Smooth muscle cell (in vitro differentiated cells): ENCODE measurements around the gene GRAMD1A. TPM values are rescaled to one million over a fixed set of nuclear protein-coding genes. Genes with fewer than 3 reads are reported as not detected.
A peak's percentile ranks its signal among the peaks of the same experiment; 100 is the strongest.

Source experiments
- DNase-seq: peaks from one replicate; lab custom pipeline; 2025; ENCODE audit not compliant: unreplicated experiment; lab: John Stamatoyannopoulos, UW
- H2AFZ ChIP-seq: fragments of 200-600 bp; sonication (generic); 2 replicates; pipeline ENCODE4 v1.6.0; 2016; ENCODE audit warnings: antibody characterized with exemption, low read depth, mild to moderate bottlenecking
- H3F3A ChIP-seq: fragments of 200-600 bp; sonication (generic); 2 replicates; pipeline ENCODE4 v1.6.0; 2017; ENCODE audit warnings: antibody characterized with exemption, low read depth
- H3K27ac ChIP-seq: fragments of 200-600 bp; sonication (generic); 2 replicates; pipeline ENCODE4 v1.5.1; 2016; ENCODE audit warnings: low read depth, mild to moderate bottlenecking
- H3K27me3 ChIP-seq: fragments of 200-600 bp; sonication (generic); 2 replicates; pipeline ENCODE4 v1.6.1; 2016; ENCODE audit warnings: low read depth, mild to moderate bottlenecking
- H3K36me3 ChIP-seq: fragments of 200-600 bp; sonication (generic); 2 replicates; pipeline ENCODE4 v1.5.1; 2016; ENCODE audit warnings: low read depth
- H3K4me1 ChIP-seq: fragments of 200-600 bp; sonication (generic); 2 replicates; pipeline ENCODE4 v1.5.1; 2016; ENCODE audit warnings: low read depth
- H3K4me2 ChIP-seq: fragments of 200-600 bp; sonication (generic); 2 replicates; pipeline ENCODE4 v1.6.0; 2016; ENCODE audit warnings: mild to moderate bottlenecking
- H3K4me3 ChIP-seq: fragments of 200-600 bp; sonication (generic); 2 replicates; pipeline ENCODE4 v1.5.1; 2016; ENCODE audit warnings: mild to moderate bottlenecking
- H3K79me2 ChIP-seq: fragments of 200-600 bp; sonication (generic); 2 replicates; pipeline ENCODE4 v1.6.0; 2016; ENCODE audit warnings: low read depth, mild to moderate bottlenecking
- H3K9ac ChIP-seq: fragments of 200-600 bp; sonication (generic); 2 replicates; pipeline ENCODE4 v1.6.0; 2016; ENCODE audit warnings: low read depth
- H3K9me3 ChIP-seq: fragments of 200-600 bp; sonication (generic); replicated peaks from 2 replicates; pipeline ENCODE4 v1.5.1; 2016; ENCODE audit warnings: low read depth
- H4K20me1 ChIP-seq: fragments of 200-600 bp; sonication (generic); 2 replicates; pipeline ENCODE4 v1.6.0; 2016; ENCODE audit warnings: low read depth
- CTCF ChIP-seq: fragments of 200-600 bp; sonication (generic); IDR thresholded peaks from 2 replicates; pipeline ENCODE4 v1.5.1; 2017; ENCODE audit warnings: borderline replicate concordance, mild to moderate bottlenecking, antibody characterized with exemption; ENCODE audit not compliant: insufficient read depth, poor library complexity, severe bottlenecking
- WGBS: methylation state at CpG from one replicate; pipeline ENCODE4 v1.1.7; 2016; ENCODE audit warnings: low lambda C conversion rate; 5-methylcytosine and 5-hydroxymethylcytosine counted together
- polyA plus RNA-seq: library from polyadenylated mRNA; unstranded; fragments of >200 nt; fragmentation: Nextera tagmentation; extraction: Ambion mirVana; gene quantifications from 2 replicates; pipeline ENCODE4 v1.2.1, GENCODE V29; 2016
- total RNA-seq: library from RNA; depleted of rRNA; stranded (reverse); fragments of >200 nt; gene quantifications from 2 replicates; pipeline ENCODE4 v1.2.3, GENCODE V29; 2014

GRAMD1A gene
- total and polyA plus RNA-seq, 2 experiments from 2014 or later: 27.6 to 59.6 TPM

GRCh38 chr19:35055715-35056179 lies 55.6 kb downstream of the GRAMD1A start:
- Histone ChIP-seq H3K9me3 (no peaks in the 10 kb centered on the region), H3K27me3 (peaks cover 7% of the 10 kb centered on the region), H3K9ac (no peak overlapping the region), H3K4me3 (no peak overlapping the region), H2AFZ (no peak overlapping the region), H3K27ac (no peak overlapping the region), H4K20me1 (no peaks in the 10 kb centered on the region), H3F3A (no peaks in the 10 kb centered on the region), H3K4me1 (no peaks in the 10 kb centered on the region), H3K36me3 (no peaks in the 10 kb centered on the region), H3K4me2 (no peak overlapping the region), H3K79me2 (no peaks in the 10 kb centered on the region)
- DNase-seq: no peak
- 10% methylated on average over 3 of the region's 3 CpGs for WGBS
- TF ChIP-seq CTCF: peak; percentile 17

GRCh38 chr19:35056513-35057063 lies 56.5 kb downstream of the GRAMD1A start:
- Histone ChIP-seq H3K79me2 (no peaks in the 10 kb centered on the region), H3F3A (no peaks in the 10 kb centered on the region), H3K9me3 (no peaks in the 10 kb centered on the region), H3K4me1 (no peaks in the 10 kb centered on the region), H4K20me1 (no peaks in the 10 kb centered on the region), H3K4me3 (no peak overlapping the region), H3K36me3 (no peaks in the 10 kb centered on the region), H3K9ac (no peak overlapping the region), H3K27me3 (peaks cover 7% of the 10 kb centered on the region), H3K27ac (no peak overlapping the region), H2AFZ (no peak overlapping the region), H3K4me2 (no peak overlapping the region)
- 78% methylated on average over 6 of the region's 6 CpGs for WGBS
- DNase-seq: no peak
- no peak for TF ChIP-seq CTCF

DNA sequence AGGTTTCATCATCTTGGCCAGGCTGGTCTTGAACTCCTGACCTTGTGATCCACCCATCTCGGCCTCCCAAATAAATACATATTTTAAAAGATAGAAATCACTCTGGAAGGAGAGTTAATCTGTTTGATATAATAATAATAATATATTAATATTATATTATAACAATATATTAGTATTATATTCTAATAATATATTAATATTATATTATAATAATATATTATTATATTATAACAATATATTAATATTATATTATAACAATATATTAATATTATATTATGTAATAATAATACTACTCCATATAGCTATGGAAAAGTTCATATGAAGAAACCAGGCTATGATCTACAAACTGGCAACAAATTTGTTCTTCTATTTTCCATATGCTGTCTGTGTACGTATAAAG lies 58.2 kb downstream of the GRAMD1A start:
- H3K27me3 ChIP-seq: peaks cover 7% of the 10 kb centered on the region
- no peak overlapping the region for H3K4me3 ChIP-seq
- H3K4me2 ChIP-seq: no peak overlapping the region
- 89% methylated on average over 2 of the region's 2 CpGs for WGBS
- no peaks in the 10 kb centered on the region for H3K36me3 ChIP-seq
- H2AFZ ChIP-seq: no peak overlapping the region
- H4K20me1 ChIP-seq: no peaks in the 10 kb centered on the region
- no peaks in the 10 kb centered on the region for H3F3A ChIP-seq
- H3K9ac ChIP-seq: no peak overlapping the region
- DNase-seq: no peak
- no peak overlapping the region for H3K27ac ChIP-seq
- no peaks in the 10 kb centered on the region for H3K4me1 ChIP-seq
- no peak for TF ChIP-seq CTCF
- H3K79me2 ChIP-seq: no peaks in the 10 kb centered on the region
- no peaks in the 10 kb centered on the region for H3K9me3 ChIP-seq
